OCI-LY1 (cell line): ENCODE results near the gene SYN1.

Experiments
- H2AFZ ChIP-seq: fragments of 200-600 bp; sonication (generic), shearing (Covaris generic); 2 replicates; pipeline ENCODE4 v1.6.0; 2014; ENCODE audit warnings: antibody characterized with exemption, mild to moderate bottlenecking, low read length
- H3F3A ChIP-seq: fragments of 200-600 bp; sonication (generic), shearing (Covaris generic); 2 replicates; pipeline ENCODE4 v1.6.0; 2014; ENCODE audit warnings: mild to moderate bottlenecking, antibody characterized with exemption, low read length, moderate library complexity; ENCODE audit not compliant: insufficient read depth
- H3K27ac ChIP-seq: fragments of 200-600 bp; sonication (generic); 2 replicates; pipeline ENCODE4 v1.5.1; 2014; ENCODE audit warnings: low read length, mixed run types, mild to moderate bottlenecking, low read depth; ENCODE audit not compliant: poor library complexity, severe bottlenecking
- H3K27me3 ChIP-seq: fragments of 200-600 bp; sonication (generic); 2 replicates; pipeline ENCODE4 v1.6.0; 2014; ENCODE audit warnings: antibody characterized with exemption, mild to moderate bottlenecking, low read length, moderate library complexity; ENCODE audit not compliant: insufficient read depth
- H3K36me3 ChIP-seq: fragments of 200-600 bp; sonication (generic); 2 replicates; pipeline ENCODE4 v1.6.1; 2014; ENCODE audit warnings: mild to moderate bottlenecking, antibody characterized with exemption, low read length, moderate library complexity, mixed read lengths; ENCODE audit not compliant: insufficient read depth
- H3K4me1 ChIP-seq: fragments of 200-600 bp; sonication (generic); 2 replicates; pipeline ENCODE4 v1.5.1; 2014; ENCODE audit warnings: mild to moderate bottlenecking, low read length, moderate library complexity; ENCODE audit not compliant: insufficient read depth, severe bottlenecking
- H3K4me2 ChIP-seq: fragments of 200-600 bp; sonication (generic), shearing (Covaris generic); 2 replicates; pipeline ENCODE4 v1.6.1; 2014; ENCODE audit warnings: low read length
- H3K4me3 ChIP-seq: fragments of 200-600 bp; sonication (generic); 2 replicates; pipeline ENCODE4 v1.5.1; 2014; ENCODE audit warnings: low read length, low read depth, mild to moderate bottlenecking, mixed read lengths; ENCODE audit not compliant: poor library complexity, severe bottlenecking
- H3K79me2 ChIP-seq: fragments of 200-600 bp; shearing (Covaris generic); 2 replicates; pipeline ENCODE4 v1.6.1; 2016; ENCODE audit warnings: mixed run types, low read length, mixed read lengths; ENCODE audit not compliant: insufficient read depth
- H3K9ac ChIP-seq: fragments of 200-600 bp; sonication (generic), shearing (Covaris generic); 2 replicates; pipeline ENCODE4 v1.6.1; 2014; ENCODE audit warnings: mild to moderate bottlenecking, low read length, mixed read lengths
- H3K9me2 ChIP-seq: fragments of 200-600 bp; sonication (generic), shearing (Covaris generic); 2 replicates; pipeline ENCODE4 v1.6.1; 2014; ENCODE audit warnings: low read depth, mild to moderate bottlenecking, low read length, mixed read lengths
- H3K9me3 ChIP-seq: fragments of 200-600 bp; shearing (Covaris generic); 2 replicates; pipeline ENCODE4 v1.6.1; 2014; ENCODE audit warnings: low read length, mixed read lengths
- H4K20me1 ChIP-seq: fragments of 200-600 bp; sonication (generic), shearing (Covaris generic); 2 replicates; pipeline ENCODE4 v1.6.0; 2016; ENCODE audit warnings: mild to moderate bottlenecking, low read length; ENCODE audit not compliant: insufficient read depth
- CTCF ChIP-seq: fragments of 200-600 bp; sonication (generic), shearing (Covaris generic); IDR thresholded peaks from 2 replicates; pipeline ENCODE4 v1.5.1; 2017; ENCODE audit warnings: mild to moderate bottlenecking, antibody characterized with exemption, low read length, moderate library complexity, mixed read lengths
- EZH2 ChIP-seq: fragments of 200-600 bp; sonication (generic), shearing (Covaris generic); IDR thresholded peaks from 2 replicates; pipeline ENCODE4 v1.8.0; 2017; ENCODE audit warnings: borderline replicate concordance, mixed run types, mild to moderate bottlenecking, antibody characterized with exemption, low read length, moderate library complexity, mixed read lengths

The SYN1 gene

GRCh38 chrX:47571215-47571614 lies 48.4 kb downstream of the SYN1 start:
- H3K36me3 ChIP-seq = peaks cover 44% of the 10 kb centered on the region
- no peaks in the 10 kb centered on the region for H3F3A ChIP-seq
- no peak overlapping the region for H3K4me2 ChIP-seq
- no peak overlapping the region for H2AFZ ChIP-seq
- no peaks in the 10 kb centered on the region for H3K27me3 ChIP-seq
- H3K79me2 ChIP-seq = no peaks in the 10 kb centered on the region
- TF ChIP-seq EZH2 (no peak), CTCF (no peak)
- H3K9me3 ChIP-seq = no peaks in the 10 kb centered on the region
- H3K4me1 ChIP-seq = no peaks in the 10 kb centered on the region
- no peak overlapping the region for H3K27ac ChIP-seq
- no peaks in the 10 kb centered on the region for H4K20me1 ChIP-seq
- H3K9me2 ChIP-seq = no peaks in the 10 kb centered on the region
- no peak overlapping the region for H3K9ac ChIP-seq
- no peak overlapping the region for H3K4me3 ChIP-seq

- peaks cover 45% of the 10 kb centered on the region for H3K36me3 ChIP-seq
- no peak overlapping the region for H3K4me3 ChIP-seq
- H3K4me1 ChIP-seq = no peaks in the 10 kb centered on the region
- H4K20me1 ChIP-seq = no peaks in the 10 kb centered on the region
- H3K27ac ChIP-seq = no peak overlapping the region
- no peak overlapping the region for H3K9ac ChIP-seq
- H3K9me2 ChIP-seq = no peaks in the 10 kb centered on the region
- H3F3A ChIP-seq = no peaks in the 10 kb centered on the region
- H2AFZ ChIP-seq = no peak overlapping the region
- no peak for TF ChIP-seq EZH2
- no peak for TF ChIP-seq CTCF
- H3K79me2 ChIP-seq = no peaks in the 10 kb centered on the region
- H3K9me3 ChIP-seq = no peaks in the 10 kb centered on the region
- no peak overlapping the region for H3K4me2 ChIP-seq
- H3K27me3 ChIP-seq = no peaks in the 10 kb centered on the region
These were observed 48.9 kb downstream of the SYN1 start for GRCh38 chrX:47570794-47571193.

GRCh38 chrX:47568656-47569295 lies 50.9 kb downstream of the SYN1 start:
- H2AFZ ChIP-seq = no peak overlapping the region
- H3K9me2 ChIP-seq = no peaks in the 10 kb centered on the region
- no peak overlapping the region for H3K9ac ChIP-seq
- H3K4me2 ChIP-seq = no peak overlapping the region
- H3K9me3 ChIP-seq = no peaks in the 10 kb centered on the region
- no peak for TF ChIP-seq EZH2
- TF ChIP-seq CTCF = peak; percentile 18; the same call in 1 of the 2 replicates
- H3K79me2 ChIP-seq = no peaks in the 10 kb centered on the region
- H3K4me1 ChIP-seq = no peaks in the 10 kb centered on the region
- H3K4me3 ChIP-seq = no peak overlapping the region
- no peak overlapping the region for H3K27ac ChIP-seq
- H4K20me1 ChIP-seq = no peaks in the 10 kb centered on the region
- H3K27me3 ChIP-seq = no peaks in the 10 kb centered on the region
- no peaks in the 10 kb centered on the region for H3F3A ChIP-seq
- peaks cover 61% of the 10 kb centered on the region for H3K36me3 ChIP-seq
